Measurements from ENCODE around the gene CAMTA1.

The CAMTA1 gene

GRCh38 chr1:7117399-7118281 lies 332.4 kb downstream of the CAMTA1 start:
- peak; percentile 47 for TF ChIP-seq CTCF (IDR thresholded peaks at IDR 0.05; ENCODE audit: insufficient read depth, low read depth, low read length, missing control alignments)
- peak overlapping the region; percentile 31 for H3K4me3 ChIP-seq (ENCODE audit: low read length)
- peak; percentile 91 for DNase-seq (ENCODE audit: low read depth)

- no peak for DNase-seq (ENCODE audit: low read depth)
- H3K4me3 ChIP-seq (ENCODE audit: low read length), result no peak overlapping the region
- TF ChIP-seq CTCF (IDR thresholded peaks at IDR 0.05; ENCODE audit: insufficient read depth, low read depth, low read length, missing control alignments), result no peak
Measured at GRCh38 chr1:7119156-7119555, 333.9 kb downstream of the CAMTA1 start.

GRCh38 chr1:7120863-7121621 lies 335.8 kb downstream of the CAMTA1 start:
- no peak for DNase-seq (ENCODE audit: low read depth)
- TF ChIP-seq CTCF (IDR thresholded peaks at IDR 0.05; ENCODE audit: insufficient read depth, low read depth, low read length, missing control alignments), result no peak
- no peak overlapping the region for H3K4me3 ChIP-seq (ENCODE audit: low read length)

- no peak overlapping the region for H3K4me3 ChIP-seq (ENCODE audit: low read length)
- no peak for TF ChIP-seq CTCF (IDR thresholded peaks at IDR 0.05; ENCODE audit: insufficient read depth, low read depth, low read length, missing control alignments)
- no peak for DNase-seq (ENCODE audit: low read depth)
Measured at GRCh38 chr1:7121622-7121988, 336.4 kb downstream of the CAMTA1 start.

GRCh38 chr1:7127322-7128075 lies 342.2 kb downstream of the CAMTA1 start:
- no peak for TF ChIP-seq CTCF (IDR thresholded peaks at IDR 0.05; ENCODE audit: insufficient read depth, low read depth, low read length, missing control alignments)
- no peak overlapping the region for H3K4me3 ChIP-seq (ENCODE audit: low read length)
- no peak for DNase-seq (ENCODE audit: low read depth)

GRCh38 chr1:7128293-7128692 lies 343.0 kb downstream of the CAMTA1 start:
- no peak for DNase-seq (ENCODE audit: low read depth)
- no peak for TF ChIP-seq CTCF (IDR thresholded peaks at IDR 0.05; ENCODE audit: insufficient read depth, low read depth, low read length, missing control alignments)
- H3K4me3 ChIP-seq (ENCODE audit: low read length), result no peak overlapping the region

Measured in epithelial cell of esophagus (primary cell).